ENCODE measurements around the gene CDR2. TPM values are rescaled to one million over a fixed set of nuclear protein-coding genes. Genes with fewer than 3 reads are reported as not detected.

CDR2 gene
- total RNA-seq, 1 experiment from 2014 or later: 29.3 TPM

GRCh38 chr16:22316411-22316811, 58.0 kb downstream of the CDR2 start:
- H3K9me3 ChIP-seq (ENCODE audit: insufficient read depth, low read depth): no peaks in the 10 kb centered on the region
- intact Hi-C loops (cut with micrococcal nuclease; ENCODE audit: unreplicated experiment): no loop called here
- DNase-seq: no peak
- no peak overlapping the region for H3K4me2 ChIP-seq
- H3K79me2 ChIP-seq (ENCODE audit: low read depth): no peaks in the 10 kb centered on the region; the same call in 1 of the 2 replicates
- no peak overlapping the region for H3K27ac ChIP-seq
- TF ChIP-seq EZH2 (IDR thresholded peaks at IDR 0.05; ENCODE audit: low read depth) (no peak), CTCF (conservative IDR thresholded peaks at IDR 0.05) (no peak)
- H3K27me3 ChIP-seq (ENCODE audit: insufficient read depth, low read depth): no peaks in the 10 kb centered on the region
- no TSS peak for BruUV-seq (replicated peaks)
- peaks cover 12% of the 10 kb centered on the region; the same call in 1 of the 2 replicates for H3K36me3 ChIP-seq (ENCODE audit: low read depth)
- no peaks in the 10 kb centered on the region for H3K4me1 ChIP-seq (replicated peaks; ENCODE audit: insufficient read depth)
- H4K20me1 ChIP-seq (ENCODE audit: insufficient read depth): peaks cover 7% of the 10 kb centered on the region
- ChIA-PET POLR2A (ENCODE audit: unreplicated experiment) (no interaction called here), CTCF (no interaction called here)
- H2AFZ ChIP-seq: no peak overlapping the region
- no peak overlapping the region for H3K4me3 ChIP-seq
- H3F3A ChIP-seq (ENCODE audit: insufficient read depth, low read depth): peaks cover 13% of the 10 kb centered on the region; the same call in 1 of the 2 replicates
- H3K9me2 ChIP-seq (ENCODE audit: insufficient read depth): no peaks in the 10 kb centered on the region

- intact Hi-C loops (cut with micrococcal nuclease; ENCODE audit: unreplicated experiment): no loop called here
- CTCF ChIA-PET: no interaction called here
Measured at GRCh38 chr16:22315979-22316378, 58.4 kb downstream of the CDR2 start.

GRCh38 chr16:22314661-22315626, 59.5 kb downstream of the CDR2 start:
- Histone ChIP-seq H3F3A (ENCODE audit: insufficient read depth, low read depth) (peaks cover 4% of the 10 kb centered on the region; the same call in 1 of the 2 replicates), H3K79me2 (ENCODE audit: low read depth) (no peaks in the 10 kb centered on the region), H3K9me2 (ENCODE audit: insufficient read depth) (no peaks in the 10 kb centered on the region), H3K4me2 (no peak overlapping the region), H3K4me1 (replicated peaks; ENCODE audit: insufficient read depth) (no peaks in the 10 kb centered on the region), H3K36me3 (ENCODE audit: low read depth) (peaks cover 15% of the 10 kb centered on the region; the same call in 1 of the 2 replicates), H3K27ac (no peak overlapping the region), H2AFZ (no peak overlapping the region), H3K4me3 (no peak overlapping the region), H3K27me3 (ENCODE audit: insufficient read depth, low read depth) (no peaks in the 10 kb centered on the region), H4K20me1 (ENCODE audit: insufficient read depth) (no peaks in the 10 kb centered on the region), H3K9me3 (ENCODE audit: insufficient read depth, low read depth) (no peaks in the 10 kb centered on the region)
- no TSS peak for BruUV-seq (replicated peaks)
- DNase-seq: no peak
- ChIA-PET POLR2A (ENCODE audit: unreplicated experiment) (no interaction called here), CTCF (no interaction called here)
- intact Hi-C loops (cut with micrococcal nuclease; ENCODE audit: unreplicated experiment): no loop called here
- no peak for TF ChIP-seq CTCF (conservative IDR thresholded peaks at IDR 0.05)
- no peak for TF ChIP-seq EZH2 (IDR thresholded peaks at IDR 0.05; ENCODE audit: low read depth)

More at GRCh38 chr16:22315979-22316378, 58.4 kb downstream of the CDR2 start:
- no peaks in the 10 kb centered on the region for H3K9me3 ChIP-seq (ENCODE audit: insufficient read depth, low read depth)
- H3K9me2 ChIP-seq (ENCODE audit: insufficient read depth): no peaks in the 10 kb centered on the region
- no peaks in the 10 kb centered on the region for H3K79me2 ChIP-seq (ENCODE audit: low read depth)
- no peak overlapping the region for H3K4me2 ChIP-seq
- no peaks in the 10 kb centered on the region for H3K4me1 ChIP-seq (replicated peaks; ENCODE audit: insufficient read depth)
- H3K36me3 ChIP-seq (ENCODE audit: low read depth): peaks cover 15% of the 10 kb centered on the region; the same call in 1 of the 2 replicates
- H3F3A ChIP-seq (ENCODE audit: insufficient read depth, low read depth): peaks cover 13% of the 10 kb centered on the region; the same call in 1 of the 2 replicates
- H3K27me3 ChIP-seq (ENCODE audit: insufficient read depth, low read depth): no peaks in the 10 kb centered on the region
- no peak overlapping the region for H2AFZ ChIP-seq
- TF ChIP-seq EZH2 (IDR thresholded peaks at IDR 0.05; ENCODE audit: low read depth) (no peak), CTCF (conservative IDR thresholded peaks at IDR 0.05) (no peak)
- no TSS peak for BruUV-seq (replicated peaks)
- H3K4me3 ChIP-seq: no peak overlapping the region
- H3K27ac ChIP-seq: no peak overlapping the region
- POLR2A ChIA-PET (ENCODE audit: unreplicated experiment): no interaction called here
- no peak for DNase-seq
- peaks cover 6% of the 10 kb centered on the region; the same call in 1 of the 2 replicates for H4K20me1 ChIP-seq (ENCODE audit: insufficient read depth)
